ENCODE measurements around the gene CLCN5.

GRCh38 chrX:50081282-50081889 is 159.0 kb downstream of the CLCN5 start:
- TF ChIP-seq CTCF (IDR thresholded peaks at IDR 0.05) = peak in 1 of 6 experiments; percentile 14
- TF ChIP-seq POLR2AphosphoS5 (IDR thresholded peaks at IDR 0.05) = no peak
